ENCODE data around the gene ANKZF1. TPM values are rescaled to one million over a fixed set of nuclear protein-coding genes. Genes with fewer than 3 reads are reported as not detected.

The ANKZF1 gene
- polyA plus RNA-seq, 1 of the 3 experiments (the other 2 are of a cell fraction): 22.3 TPM

- no peaks in the 10 kb centered on the region for H4K20me1 ChIP-seq (ENCODE audit: insufficient read depth)
- no peak for DNase-seq
- no peak overlapping the region for H3K9ac ChIP-seq
- H3K79me2 ChIP-seq (ENCODE audit: insufficient read depth): peaks cover 9% of the 10 kb centered on the region; the same call in 1 of the 2 replicates
- peaks cover 17 to 24% of the 10 kb centered on the region in 2 experiments for H3K4me1 ChIP-seq (ENCODE audit: control insufficient read depth in 1 of 2, insufficient read depth in 2 of 2, low read depth in 1 of 2, low read length in 1 of 2)
- no peaks in the 10 kb centered on the region for H3K9me2 ChIP-seq
- no peak overlapping the region for H3K4me3 ChIP-seq (ENCODE audit: low read depth in 2 of 2, low read length in 1 of 2)
- H3F3A ChIP-seq (replicated peaks; ENCODE audit: insufficient read depth): peaks cover 12% of the 10 kb centered on the region
- H3K36me3 ChIP-seq (replicated peaks in 1 of 2; ENCODE audit: control insufficient read depth in 1 of 2, insufficient read depth in 2 of 2, low read length in 1 of 2): peaks cover 14 to 37% of the 10 kb centered on the region in 2 experiments
- 92% methylated on average over 5 of the region's 8 CpGs for WGBS (ENCODE audit: low lambda C conversion rate)
- no peaks in the 10 kb centered on the region for H3K27me3 ChIP-seq (ENCODE audit: insufficient read depth)
- H2AFZ ChIP-seq (ENCODE audit: low read depth): no peak overlapping the region
- CTCF ChIA-PET: interaction anchor here (1.1 to 15.4 kb wide), 7 partner anchors 11 to 122 kb away, joined by 3 to 312 read pairs (median 4); partner anchors contain the start of genes GLB1L and STK16
- H3K4me2 ChIP-seq: no peak overlapping the region
- H3K9me3 ChIP-seq: no peaks in the 10 kb centered on the region
- TF ChIP-seq POLR2AphosphoS5 (IDR thresholded peaks at IDR 0.05; ENCODE audit: low read depth, low read length) (no peak), MXI1 (IDR thresholded peaks at IDR 0.05; ENCODE audit: low read depth, low read length) (no peak), RCOR1 (IDR thresholded peaks at IDR 0.05; ENCODE audit: low read length) (no peak), IRF3 (IDR thresholded peaks at IDR 0.05; ENCODE audit: low read depth, low read length) (no peak), SMC3 (IDR thresholded peaks at IDR 0.05; ENCODE audit: low read depth, low read length) (no peak), YY1 (IDR thresholded peaks at IDR 0.05; ENCODE audit: low read depth) (no peak)
- no peak overlapping the region for H3K27ac ChIP-seq (ENCODE audit: low read depth in 2 of 2, low read length in 1 of 2)
- POLR2A ChIA-PET: no interaction called here
Observed at GRCh38 chr2:219281588-219281987, 52.0 kb downstream of the ANKZF1 start.

DNA sequence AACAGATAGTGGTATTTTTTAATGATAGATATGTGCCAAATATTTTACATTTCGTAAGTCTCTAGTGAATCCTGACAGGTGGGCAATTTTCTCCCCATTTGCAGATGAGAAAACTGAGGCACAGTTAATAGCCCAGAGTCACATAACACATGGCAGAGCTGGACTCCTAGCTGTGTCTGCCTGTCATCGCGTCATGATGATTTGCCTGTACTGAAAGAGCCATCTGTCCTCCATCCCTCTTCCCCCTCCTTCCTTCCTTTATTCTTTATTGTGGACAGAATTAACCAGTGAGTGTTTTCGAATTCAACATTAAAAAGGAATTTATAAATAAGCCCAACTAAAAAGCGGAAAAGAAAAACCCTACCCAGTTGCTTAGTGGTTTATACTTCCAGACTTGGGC is 52.8 kb downstream of the ANKZF1 start:
- Histone ChIP-seq H3K9ac (no peak overlapping the region), H3K27ac (ENCODE audit: low read depth in 2 of 2, low read length in 1 of 2) (no peak overlapping the region), H3K9me2 (no peaks in the 10 kb centered on the region), H3K79me2 (ENCODE audit: insufficient read depth) (peaks cover 9% of the 10 kb centered on the region; the same call in 1 of the 2 replicates), H3K27me3 (ENCODE audit: insufficient read depth) (no peaks in the 10 kb centered on the region), H3F3A (replicated peaks; ENCODE audit: insufficient read depth) (peaks cover 12% of the 10 kb centered on the region), H3K4me1 (ENCODE audit: control insufficient read depth in 1 of 2, insufficient read depth in 2 of 2, low read depth in 1 of 2, low read length in 1 of 2) (peaks cover 17 to 24% of the 10 kb centered on the region in 2 experiments), H3K4me2 (no peak overlapping the region), H3K4me3 (ENCODE audit: low read depth in 2 of 2, low read length in 1 of 2) (no peak overlapping the region), H4K20me1 (ENCODE audit: insufficient read depth) (no peaks in the 10 kb centered on the region), H2AFZ (ENCODE audit: low read depth) (no peak overlapping the region), H3K36me3 (replicated peaks in 1 of 2; ENCODE audit: control insufficient read depth in 1 of 2, insufficient read depth in 2 of 2, low read length in 1 of 2) (peaks cover 14 to 37% of the 10 kb centered on the region in 2 experiments), H3K9me3 (no peaks in the 10 kb centered on the region)
- 92% methylated on average over 5 of the region's 5 CpGs for WGBS (ENCODE audit: low lambda C conversion rate)
- ChIA-PET POLR2A (interaction anchor here (1.9 kb wide), 1 partner anchor 13 kb away, joined by 7 read pairs; no protein-coding TSS in a partner anchor), CTCF (interaction anchor here (1.6 to 15.4 kb wide), 4 partner anchors 10 to 123 kb away, joined by 3 to 312 read pairs (median 38); no protein-coding TSS in a partner anchor)
- TF ChIP-seq NRF1 (IDR thresholded peaks at IDR 0.05; ENCODE audit: low read depth, low read length) (no peak), POLR2AphosphoS5 (IDR thresholded peaks at IDR 0.05; ENCODE audit: low read depth, low read length) (no peak), YY1 (IDR thresholded peaks at IDR 0.05; ENCODE audit: low read depth) (no peak), USF1 (IDR thresholded peaks at IDR 0.05; ENCODE audit: borderline replicate concordance, low read depth) (no peak), TCF12 (IDR thresholded peaks at IDR 0.05) (no peak), EP300 (IDR thresholded peaks at IDR 0.05; ENCODE audit: borderline replicate concordance in 1 of 2, low read depth in 1 of 2, low read length in 1 of 2) (no peak), USF2 (IDR thresholded peaks at IDR 0.05; ENCODE audit: borderline replicate concordance, low read depth, low read length) (no peak), CHD2 (IDR thresholded peaks at IDR 0.05; ENCODE audit: low read length, partially characterized antibody) (no peak), RAD21 (IDR thresholded peaks at IDR 0.05; ENCODE audit: low read length) (no peak), RXRA (IDR thresholded peaks at IDR 0.05; ENCODE audit: borderline replicate concordance, low read depth) (no peak), MXI1 (IDR thresholded peaks at IDR 0.05; ENCODE audit: low read depth, low read length) (no peak)
- TF ChIP-seq, protein P1, sequence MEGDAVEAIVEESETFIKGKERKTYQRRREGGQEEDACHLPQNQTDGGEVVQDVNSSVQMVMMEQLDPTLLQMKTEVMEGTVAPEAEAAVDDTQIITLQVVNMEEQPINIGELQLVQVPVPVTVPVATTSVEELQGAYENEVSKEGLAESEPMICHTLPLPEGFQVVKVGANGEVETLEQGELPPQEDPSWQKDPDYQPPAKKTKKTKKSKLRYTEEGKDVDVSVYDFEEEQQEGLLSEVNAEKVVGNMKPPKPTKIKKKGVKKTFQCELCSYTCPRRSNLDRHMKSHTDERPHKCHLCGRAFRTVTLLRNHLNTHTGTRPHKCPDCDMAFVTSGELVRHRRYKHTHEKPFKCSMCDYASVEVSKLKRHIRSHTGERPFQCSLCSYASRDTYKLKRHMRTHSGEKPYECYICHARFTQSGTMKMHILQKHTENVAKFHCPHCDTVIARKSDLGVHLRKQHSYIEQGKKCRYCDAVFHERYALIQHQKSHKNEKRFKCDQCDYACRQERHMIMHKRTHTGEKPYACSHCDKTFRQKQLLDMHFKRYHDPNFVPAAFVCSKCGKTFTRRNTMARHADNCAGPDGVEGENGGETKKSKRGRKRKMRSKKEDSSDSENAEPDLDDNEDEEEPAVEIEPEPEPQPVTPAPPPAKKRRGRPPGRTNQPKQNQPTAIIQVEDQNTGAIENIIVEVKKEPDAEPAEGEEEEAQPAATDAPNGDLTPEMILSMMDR (IDR thresholded peaks at IDR 0.05): no peak
- TF ChIP-seq, protein P2, sequence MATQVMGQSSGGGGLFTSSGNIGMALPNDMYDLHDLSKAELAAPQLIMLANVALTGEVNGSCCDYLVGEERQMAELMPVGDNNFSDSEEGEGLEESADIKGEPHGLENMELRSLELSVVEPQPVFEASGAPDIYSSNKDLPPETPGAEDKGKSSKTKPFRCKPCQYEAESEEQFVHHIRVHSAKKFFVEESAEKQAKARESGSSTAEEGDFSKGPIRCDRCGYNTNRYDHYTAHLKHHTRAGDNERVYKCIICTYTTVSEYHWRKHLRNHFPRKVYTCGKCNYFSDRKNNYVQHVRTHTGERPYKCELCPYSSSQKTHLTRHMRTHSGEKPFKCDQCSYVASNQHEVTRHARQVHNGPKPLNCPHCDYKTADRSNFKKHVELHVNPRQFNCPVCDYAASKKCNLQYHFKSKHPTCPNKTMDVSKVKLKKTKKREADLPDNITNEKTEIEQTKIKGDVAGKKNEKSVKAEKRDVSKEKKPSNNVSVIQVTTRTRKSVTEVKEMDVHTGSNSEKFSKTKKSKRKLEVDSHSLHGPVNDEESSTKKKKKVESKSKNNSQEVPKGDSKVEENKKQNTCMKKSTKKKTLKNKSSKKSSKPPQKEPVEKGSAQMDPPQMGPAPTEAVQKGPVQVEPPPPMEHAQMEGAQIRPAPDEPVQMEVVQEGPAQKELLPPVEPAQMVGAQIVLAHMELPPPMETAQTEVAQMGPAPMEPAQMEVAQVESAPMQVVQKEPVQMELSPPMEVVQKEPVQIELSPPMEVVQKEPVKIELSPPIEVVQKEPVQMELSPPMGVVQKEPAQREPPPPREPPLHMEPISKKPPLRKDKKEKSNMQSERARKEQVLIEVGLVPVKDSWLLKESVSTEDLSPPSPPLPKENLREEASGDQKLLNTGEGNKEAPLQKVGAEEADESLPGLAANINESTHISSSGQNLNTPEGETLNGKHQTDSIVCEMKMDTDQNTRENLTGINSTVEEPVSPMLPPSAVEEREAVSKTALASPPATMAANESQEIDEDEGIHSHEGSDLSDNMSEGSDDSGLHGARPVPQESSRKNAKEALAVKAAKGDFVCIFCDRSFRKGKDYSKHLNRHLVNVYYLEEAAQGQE (IDR thresholded peaks at IDR 0.05; ENCODE audit: low read depth, low read length): no peak
- no peak for DNase-seq

Measured in SK-N-SH (cell line).